ENCODE data around the gene PTPRD. TPM values are rescaled to one million over a fixed set of nuclear protein-coding genes. Genes with fewer than 3 reads are reported as not detected.

Gene PTPRD
- total and polyA plus RNA-seq, 4 donors: 97.4 to 229 (median 161) TPM

DNA sequence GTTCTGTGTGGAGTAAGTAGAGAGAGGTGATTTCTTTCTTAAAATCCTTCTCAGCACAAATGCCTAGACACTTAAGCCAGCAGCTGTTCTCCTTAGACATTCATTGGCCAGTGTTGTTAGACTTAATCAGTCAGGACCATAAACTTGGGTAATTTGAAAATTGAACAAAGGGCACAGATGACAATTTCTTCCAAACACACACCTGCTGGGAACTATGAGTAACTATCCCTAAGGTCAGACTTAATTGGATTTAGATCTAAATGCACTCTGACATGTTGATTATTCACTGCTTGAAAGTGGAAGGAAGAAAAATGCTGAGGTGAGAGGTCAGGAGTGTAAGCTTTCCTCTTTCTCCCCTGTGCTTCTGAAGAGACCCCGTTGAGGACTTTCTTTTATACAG lies 1729.5 kb downstream of the PTPRD start:
- no peak for DNase-seq (ENCODE audit: low read depth in 4 of 6, low spot score in 6 of 6)
- Histone ChIP-seq H3K27me3 (ENCODE audit: control insufficient read depth, insufficient read depth, low read length) (no peaks in the 10 kb centered on the region), H3K9me3 (ENCODE audit: control insufficient read depth, insufficient read depth, low read length) (no peaks in the 10 kb centered on the region), H3K4me3 (ENCODE audit: low read depth, low read length) (no peak overlapping the region), H3K27ac (ENCODE audit: low read depth, low read length) (no peak overlapping the region), H3K4me1 (ENCODE audit: control insufficient read depth, insufficient read depth, low read length) (no peaks in the 10 kb centered on the region), H3K36me3 (ENCODE audit: control insufficient read depth, insufficient read depth, low read length) (no peaks in the 10 kb centered on the region)
- no CpG with 5 or more reads among the region's 1 CpG for WGBS (ENCODE audit: insufficient coverage)

DNA sequence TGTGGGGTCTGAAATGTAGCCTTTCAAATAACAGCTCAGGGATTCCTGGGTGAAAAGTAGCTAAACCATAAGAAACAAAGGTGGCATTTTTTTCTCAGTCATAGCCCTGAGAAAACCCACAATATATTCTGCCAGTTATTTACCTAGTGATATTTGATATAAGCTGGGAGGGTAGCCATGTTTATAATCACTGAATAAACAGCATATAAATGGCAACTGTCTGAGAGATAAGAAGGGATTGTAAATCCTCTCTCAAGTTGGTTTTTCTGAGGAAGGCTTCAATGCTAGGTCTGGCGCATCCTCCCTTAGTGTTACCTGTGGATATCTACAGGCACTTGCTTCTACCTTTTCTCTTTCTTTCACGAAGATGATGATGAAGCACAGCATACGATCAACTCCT lies 1732.7 kb downstream of the PTPRD start:
- whole genome bisulfite sequencing (ENCODE audit: insufficient coverage): no CpG with 5 or more reads among the region's 3 CpGs
- DNase-seq (ENCODE audit: low read depth in 4 of 6, low spot score in 6 of 6): no peak
- no peaks in the 10 kb centered on the region for H3K4me1 ChIP-seq (ENCODE audit: control insufficient read depth, insufficient read depth, low read length)
- H3K36me3 ChIP-seq (ENCODE audit: control insufficient read depth, insufficient read depth, low read length): no peaks in the 10 kb centered on the region
- H3K4me3 ChIP-seq (ENCODE audit: low read depth, low read length): no peak overlapping the region
- H3K9me3 ChIP-seq (ENCODE audit: control insufficient read depth, insufficient read depth, low read length): no peaks in the 10 kb centered on the region
- H3K27me3 ChIP-seq (ENCODE audit: control insufficient read depth, insufficient read depth, low read length): no peaks in the 10 kb centered on the region
- H3K27ac ChIP-seq (ENCODE audit: low read depth, low read length): no peak overlapping the region

DNA sequence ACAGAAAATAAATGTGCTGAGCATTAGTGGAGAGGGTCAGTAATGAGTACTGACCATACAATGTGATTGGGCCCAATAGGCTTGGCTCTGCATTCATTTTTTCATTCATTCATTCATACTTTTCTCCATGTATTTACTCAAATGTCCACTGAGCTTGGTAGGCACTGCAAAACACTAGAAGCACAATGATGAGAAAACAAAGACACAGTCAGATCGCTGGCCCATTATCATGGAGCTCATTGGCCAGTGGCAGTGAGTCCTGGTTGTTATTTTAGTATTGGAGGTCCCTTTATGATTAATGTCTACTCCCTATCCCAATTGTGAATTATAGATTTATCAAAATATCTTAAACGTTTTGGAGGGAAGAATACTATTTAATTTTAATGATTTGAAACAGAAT lies 1733.5 kb downstream of the PTPRD start:
- Histone ChIP-seq H3K27me3 (ENCODE audit: control insufficient read depth, insufficient read depth, low read length) (no peaks in the 10 kb centered on the region), H3K9me3 (ENCODE audit: control insufficient read depth, insufficient read depth, low read length) (no peaks in the 10 kb centered on the region), H3K36me3 (ENCODE audit: control insufficient read depth, insufficient read depth, low read length) (no peaks in the 10 kb centered on the region), H3K4me1 (ENCODE audit: control insufficient read depth, insufficient read depth, low read length) (no peaks in the 10 kb centered on the region), H3K4me3 (ENCODE audit: low read depth, low read length) (no peak overlapping the region), H3K27ac (ENCODE audit: low read depth, low read length) (no peak overlapping the region)
- no peak for DNase-seq (ENCODE audit: low read depth in 4 of 6, low spot score in 6 of 6)
- no CpG with 5 or more reads among the region's 2 CpGs for WGBS (ENCODE audit: insufficient coverage)

DNA sequence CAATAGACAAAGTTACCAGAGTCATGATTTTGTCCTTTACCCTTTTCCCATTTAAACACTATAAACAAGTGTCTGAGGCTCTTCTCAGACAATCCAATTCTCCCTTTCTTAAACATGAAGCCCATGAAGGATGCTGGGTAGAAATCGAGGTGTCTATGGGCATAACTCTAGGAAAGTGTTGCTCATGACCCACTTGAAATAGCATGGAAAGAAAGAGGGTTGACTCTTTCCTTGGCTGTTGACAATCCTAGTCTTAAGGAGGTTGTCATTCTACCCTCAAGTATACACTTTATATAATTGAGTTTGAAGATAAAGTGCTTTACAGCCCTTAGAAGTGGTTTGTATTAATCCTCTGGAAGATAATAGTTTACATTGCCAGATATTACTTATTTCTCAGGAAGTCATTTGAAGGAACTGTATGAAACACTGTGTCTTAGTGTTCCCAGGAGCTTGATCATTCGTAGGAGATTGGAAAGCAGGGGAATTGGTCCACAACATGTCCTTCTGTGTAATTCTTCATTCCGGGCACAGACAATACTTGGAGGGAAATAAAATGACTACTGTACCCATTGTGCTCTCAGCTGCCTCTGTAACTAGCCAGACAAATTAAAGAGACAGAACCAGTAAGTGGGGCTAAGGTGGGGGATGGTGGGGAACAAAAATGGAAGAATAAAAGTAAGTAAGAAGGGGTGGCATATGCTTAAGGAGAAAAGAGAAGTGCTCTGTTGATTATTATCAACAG lies 1734.9 kb downstream of the PTPRD start:
- no peaks in the 10 kb centered on the region for H3K9me3 ChIP-seq (ENCODE audit: control insufficient read depth, insufficient read depth, low read length)
- WGBS (ENCODE audit: insufficient coverage): no CpG with 5 or more reads among the region's 3 CpGs
- H3K4me1 ChIP-seq (ENCODE audit: control insufficient read depth, insufficient read depth, low read length): peaks cover 2% of the 10 kb centered on the region
- DNase-seq (ENCODE audit: low read depth in 4 of 6, low spot score in 6 of 6): no peak
- H3K4me3 ChIP-seq (ENCODE audit: low read depth, low read length): no peak overlapping the region
- H3K36me3 ChIP-seq (ENCODE audit: control insufficient read depth, insufficient read depth, low read length): no peaks in the 10 kb centered on the region
- no peaks in the 10 kb centered on the region for H3K27me3 ChIP-seq (ENCODE audit: control insufficient read depth, insufficient read depth, low read length)
- no peak overlapping the region for H3K27ac ChIP-seq (ENCODE audit: low read depth, low read length)

DNA sequence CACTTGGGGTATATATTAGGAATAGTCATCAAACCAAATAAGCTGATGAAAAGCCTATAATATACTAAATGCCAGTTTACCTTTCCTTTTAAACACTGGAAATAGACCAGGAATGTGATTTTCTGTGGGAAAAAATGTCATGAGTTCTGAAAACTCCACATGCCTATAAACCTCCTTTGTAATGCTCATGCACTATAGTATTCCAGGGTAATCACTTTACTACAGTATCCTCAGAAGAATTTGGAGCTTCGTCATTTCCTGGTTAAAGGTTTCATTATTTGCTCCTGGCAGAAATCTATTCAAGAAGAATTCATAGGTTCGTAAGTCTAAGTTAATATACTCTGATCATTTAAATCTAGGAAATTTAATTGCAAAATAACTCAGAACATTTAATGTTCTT lies 1736.5 kb downstream of the PTPRD start:
- H3K27me3 ChIP-seq (ENCODE audit: control insufficient read depth, insufficient read depth, low read length): no peaks in the 10 kb centered on the region
- no peaks in the 10 kb centered on the region for H3K36me3 ChIP-seq (ENCODE audit: control insufficient read depth, insufficient read depth, low read length)
- H3K4me1 ChIP-seq (ENCODE audit: control insufficient read depth, insufficient read depth, low read length): peaks cover 2% of the 10 kb centered on the region
- no peak overlapping the region for H3K27ac ChIP-seq (ENCODE audit: low read depth, low read length)
- no peak overlapping the region for H3K4me3 ChIP-seq (ENCODE audit: low read depth, low read length)
- no peaks in the 10 kb centered on the region for H3K9me3 ChIP-seq (ENCODE audit: control insufficient read depth, insufficient read depth, low read length)
- DNase-seq (ENCODE audit: low read depth in 4 of 6, low spot score in 6 of 6): no peak
- WGBS (ENCODE audit: insufficient coverage): no CpG with 5 or more reads among the region's 2 CpGs

DNA sequence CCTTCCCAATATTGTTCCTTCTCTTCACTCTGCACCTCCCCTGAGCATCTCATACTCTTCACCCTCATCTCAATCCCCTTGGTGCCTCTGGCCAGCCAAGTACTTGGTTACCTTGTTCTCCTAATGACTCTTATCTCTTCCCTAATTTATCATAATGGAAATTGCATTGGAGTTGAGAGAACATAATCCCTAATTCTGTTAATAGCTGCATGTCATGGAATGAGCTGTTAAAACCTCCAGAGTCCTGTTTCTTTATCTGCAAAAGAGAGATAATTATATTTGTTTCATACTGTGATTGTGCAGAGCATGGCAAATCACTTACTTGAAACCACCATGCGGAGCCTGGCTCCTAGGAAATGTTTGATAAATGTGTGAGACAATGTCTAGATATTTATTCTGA lies 1738.3 kb downstream of the PTPRD start:
- Histone ChIP-seq H3K36me3 (ENCODE audit: control insufficient read depth, insufficient read depth, low read length) (no peaks in the 10 kb centered on the region), H3K27ac (ENCODE audit: low read depth, low read length) (no peak overlapping the region), H3K4me1 (ENCODE audit: control insufficient read depth, insufficient read depth, low read length) (peaks cover 2% of the 10 kb centered on the region), H3K27me3 (ENCODE audit: control insufficient read depth, insufficient read depth, low read length) (no peaks in the 10 kb centered on the region), H3K4me3 (ENCODE audit: low read depth, low read length) (no peak overlapping the region), H3K9me3 (ENCODE audit: control insufficient read depth, insufficient read depth, low read length) (no peaks in the 10 kb centered on the region)
- DNase-seq (ENCODE audit: low read depth in 4 of 6, low spot score in 6 of 6): peak in 1 of 6 donors; percentile 30
- no CpG with 5 or more reads among the region's 1 CpG for WGBS (ENCODE audit: insufficient coverage)

DNA sequence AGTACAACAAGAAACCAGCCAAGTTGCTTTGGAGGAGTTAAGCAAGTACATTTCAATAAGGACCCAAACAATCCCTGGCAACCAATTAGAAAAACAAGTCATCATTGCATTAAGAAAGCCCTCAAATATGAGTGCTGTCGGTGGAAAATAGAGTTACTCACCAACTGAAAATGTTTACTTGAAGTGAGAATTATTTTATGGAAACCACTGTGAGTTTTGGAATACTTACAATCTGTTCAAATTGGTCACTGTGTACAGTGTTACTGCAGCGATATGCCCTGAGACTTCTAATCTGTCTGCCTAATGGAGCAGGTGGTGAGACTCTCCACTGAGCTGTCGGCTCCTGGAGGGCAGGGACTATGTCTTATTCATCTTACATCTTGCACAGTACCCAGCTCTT lies 1740.0 kb downstream of the PTPRD start:
- WGBS (ENCODE audit: insufficient coverage): no CpG with 5 or more reads among the region's 3 CpGs
- H3K9me3 ChIP-seq (ENCODE audit: control insufficient read depth, insufficient read depth, low read length): no peaks in the 10 kb centered on the region
- H3K27ac ChIP-seq (ENCODE audit: low read depth, low read length): no peak overlapping the region
- H3K4me1 ChIP-seq (ENCODE audit: control insufficient read depth, insufficient read depth, low read length): peaks cover 2% of the 10 kb centered on the region
- H3K27me3 ChIP-seq (ENCODE audit: control insufficient read depth, insufficient read depth, low read length): no peaks in the 10 kb centered on the region
- H3K4me3 ChIP-seq (ENCODE audit: low read depth, low read length): no peak overlapping the region
- DNase-seq (ENCODE audit: low read depth in 4 of 6, low spot score in 6 of 6): no peak
- H3K36me3 ChIP-seq (ENCODE audit: control insufficient read depth, insufficient read depth, low read length): no peaks in the 10 kb centered on the region

DNA sequence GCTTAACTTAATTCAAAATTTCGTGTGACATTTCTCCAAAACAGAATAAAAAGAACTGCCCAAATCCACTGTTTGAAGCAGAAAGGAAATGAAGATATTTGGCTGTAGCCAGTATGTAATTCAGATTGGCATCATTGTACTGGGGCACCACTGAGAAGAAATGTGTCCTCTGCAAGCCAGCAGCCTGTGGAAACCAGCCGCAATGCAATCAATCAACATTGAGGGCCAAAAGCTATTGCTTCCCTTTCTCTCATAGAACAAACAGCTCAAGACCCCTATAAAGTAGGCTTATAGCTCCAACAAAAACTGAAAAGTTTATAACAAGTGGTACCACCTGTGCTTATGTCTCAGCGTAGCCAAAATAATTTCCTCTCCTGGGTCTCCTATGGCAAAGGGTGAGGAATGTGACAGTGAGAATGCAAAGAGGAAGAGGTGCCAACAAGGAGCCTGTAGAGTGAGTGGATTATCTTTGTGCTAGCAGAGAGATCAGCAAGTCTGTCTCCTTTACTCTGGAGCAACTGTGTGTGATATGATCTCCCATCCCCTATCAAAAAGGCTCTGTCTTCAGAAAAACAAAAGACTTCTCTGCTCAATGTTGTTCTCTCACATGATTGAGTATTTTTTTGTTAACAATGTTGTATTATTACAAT lies 1740.9 kb downstream of the PTPRD start:
- Histone ChIP-seq H3K9me3 (ENCODE audit: control insufficient read depth, insufficient read depth, low read length) (no peaks in the 10 kb centered on the region), H3K27ac (ENCODE audit: low read depth, low read length) (no peak overlapping the region), H3K4me3 (ENCODE audit: low read depth, low read length) (no peak overlapping the region), H3K36me3 (ENCODE audit: control insufficient read depth, insufficient read depth, low read length) (no peaks in the 10 kb centered on the region), H3K4me1 (ENCODE audit: control insufficient read depth, insufficient read depth, low read length) (peaks cover 2% of the 10 kb centered on the region), H3K27me3 (ENCODE audit: control insufficient read depth, insufficient read depth, low read length) (no peaks in the 10 kb centered on the region)
- no CpG with 5 or more reads among the region's 3 CpGs for WGBS (ENCODE audit: insufficient coverage)
- DNase-seq (ENCODE audit: low read depth in 4 of 6, low spot score in 6 of 6): peak in 1 of 6 donors; percentile 45

DNA sequence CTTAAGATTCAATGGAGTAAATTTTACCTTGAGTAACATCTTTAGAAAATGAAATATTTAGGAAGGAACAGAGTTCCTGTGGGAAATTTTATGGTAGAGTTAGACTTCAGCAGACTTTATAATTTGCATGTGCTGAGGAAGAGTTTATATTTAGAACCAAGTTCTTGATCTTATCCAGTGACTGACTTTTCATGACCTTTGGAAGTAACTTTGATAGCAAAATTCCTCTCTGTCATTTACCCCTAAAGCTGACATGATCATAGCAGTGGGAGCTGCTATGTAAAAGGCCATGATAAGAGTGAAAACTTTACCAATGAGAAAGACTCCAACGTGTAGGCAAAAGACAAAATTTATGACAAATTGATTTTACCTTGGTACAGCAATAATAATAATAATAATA lies 1741.4 kb downstream of the PTPRD start:
- no CpG with 5 or more reads among the region's 1 CpG for WGBS (ENCODE audit: insufficient coverage)
- H3K36me3 ChIP-seq (ENCODE audit: control insufficient read depth, insufficient read depth, low read length): no peaks in the 10 kb centered on the region
- H3K4me3 ChIP-seq (ENCODE audit: low read depth, low read length): no peak overlapping the region
- DNase-seq (ENCODE audit: low read depth in 4 of 6, low spot score in 6 of 6): no peak
- H3K27ac ChIP-seq (ENCODE audit: low read depth, low read length): no peak overlapping the region
- peaks cover 2% of the 10 kb centered on the region for H3K4me1 ChIP-seq (ENCODE audit: control insufficient read depth, insufficient read depth, low read length)
- H3K27me3 ChIP-seq (ENCODE audit: control insufficient read depth, insufficient read depth, low read length): no peaks in the 10 kb centered on the region
- H3K9me3 ChIP-seq (ENCODE audit: control insufficient read depth, insufficient read depth, low read length): no peaks in the 10 kb centered on the region

DNA sequence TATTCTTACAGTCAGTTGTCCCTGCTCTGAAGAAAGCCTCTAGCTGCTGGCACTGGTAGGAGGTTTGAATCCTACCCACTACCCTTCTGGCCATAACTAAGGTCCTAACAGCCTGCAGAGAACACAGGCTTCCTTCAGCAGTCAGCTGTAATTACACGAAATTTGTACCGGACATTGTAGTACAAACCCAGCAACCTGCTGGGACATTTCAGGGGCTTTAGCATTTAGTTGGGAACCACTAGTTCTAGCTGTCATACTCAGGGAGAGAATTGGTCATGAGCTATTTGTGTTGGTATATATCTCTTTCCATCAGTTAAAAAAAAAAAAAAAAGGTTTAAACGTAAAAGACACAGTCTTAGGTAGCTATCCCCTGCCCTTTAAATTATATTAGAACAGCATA lies 1743.0 kb downstream of the PTPRD start:
- Histone ChIP-seq H3K27me3 (ENCODE audit: control insufficient read depth, insufficient read depth, low read length) (no peaks in the 10 kb centered on the region), H3K27ac (ENCODE audit: low read depth, low read length) (no peak overlapping the region), H3K9me3 (ENCODE audit: control insufficient read depth, insufficient read depth, low read length) (no peaks in the 10 kb centered on the region), H3K4me1 (ENCODE audit: control insufficient read depth, insufficient read depth, low read length) (peaks cover 2% of the 10 kb centered on the region), H3K36me3 (ENCODE audit: control insufficient read depth, insufficient read depth, low read length) (no peaks in the 10 kb centered on the region), H3K4me3 (ENCODE audit: low read depth, low read length) (no peak overlapping the region)
- DNase-seq (ENCODE audit: low read depth in 4 of 6, low spot score in 6 of 6): no peak
- WGBS (ENCODE audit: insufficient coverage): 43% methylated on average over 2 of the region's 3 CpGs

All from spinal cord (tissue), 10 donors.